Neural cell (in vitro differentiated cells): ENCODE measurements around the gene ARPC4. TPM values are rescaled to one million over a fixed set of nuclear protein-coding genes. Genes with fewer than 3 reads are reported as not detected.

Source experiments
- H2AFZ ChIP-seq: fragments of 200-600, 300-800 bp; sonication (generic), shearing (Covaris generic); 2 replicates; pipeline ENCODE4 v1.6.0; 2014; ENCODE audit warnings: low read depth, mild to moderate bottlenecking, antibody characterized with exemption, low read length, moderate library complexity
- H3F3A ChIP-seq: fragments of 200-600 bp; shearing (Covaris generic); 2 replicates; pipeline ENCODE4 v1.6.1; 2016; ENCODE audit warnings: mild to moderate bottlenecking, moderate library complexity, mixed read lengths, antibody characterized with exemption, low read length; ENCODE audit not compliant: insufficient read depth, poor library complexity, severe bottlenecking
- H3K27ac ChIP-seq: fragments of 200-600, 300-800 bp; sonication (generic), shearing (Covaris generic); 2 replicates; pipeline ENCODE4 v1.5.1; 2014; ENCODE audit warnings: mild to moderate bottlenecking, low read length, moderate library complexity
- H3K27me3 ChIP-seq: fragments of 300-800, 200-600 bp; sonication (generic), shearing (Covaris generic); 2 replicates; pipeline ENCODE4 v1.6.0; 2014; ENCODE audit warnings: mild to moderate bottlenecking, low read depth, low read length, moderate library complexity; ENCODE audit not compliant: insufficient read depth
- H3K36me3 ChIP-seq: fragments of 300-800, 200-600 bp; sonication (generic), shearing (Covaris generic); 2 replicates; pipeline ENCODE4 v1.5.1; 2014; ENCODE audit warnings: mild to moderate bottlenecking, antibody characterized with exemption, low read length, moderate library complexity; ENCODE audit not compliant: insufficient read depth
- H3K4me2 ChIP-seq: fragments of 300-800, 200-600 bp; sonication (generic), shearing (Covaris generic); 2 replicates; pipeline ENCODE4 v1.6.0; 2014; ENCODE audit warnings: mild to moderate bottlenecking, low read length
- H3K4me3 ChIP-seq: fragments of 300-800, 200-600 bp; sonication (generic), shearing (Covaris generic); 2 replicates; pipeline ENCODE4 v1.5.1; 2014; ENCODE audit warnings: mild to moderate bottlenecking, low read length, moderate library complexity
- H3K79me2 ChIP-seq: fragments of 200-600 bp; shearing (Covaris generic); replicated peaks from 2 replicates; pipeline ENCODE4 v1.6.0; 2014; ENCODE audit warnings: mild to moderate bottlenecking, low read length, moderate library complexity; ENCODE audit not compliant: insufficient read depth
- H3K9ac ChIP-seq: fragments of 300-800, 200-600 bp; sonication (generic), shearing (Covaris generic); 2 replicates; pipeline ENCODE4 v1.6.1; 2016; ENCODE audit warnings: mild to moderate bottlenecking, low read length, mixed read lengths
- H3K9me2 ChIP-seq: fragments of 200-600 bp; shearing (Covaris generic); 2 replicates; pipeline ENCODE4 v1.6.1; 2016; ENCODE audit warnings: mild to moderate bottlenecking, low read length, mixed read lengths; ENCODE audit not compliant: insufficient read depth
- H3K9me3 ChIP-seq: fragments of 200-600, 300-800 bp; sonication (generic), shearing (Covaris generic); 2 replicates; pipeline ENCODE4 v1.6.1; 2016; ENCODE audit warnings: mild to moderate bottlenecking, mixed run types, low read length, moderate library complexity, mixed read lengths
- H4K20me1 ChIP-seq: fragments of 200-600 bp; shearing (Covaris generic); 2 replicates; pipeline ENCODE4 v1.6.1; 2016; ENCODE audit warnings: mild to moderate bottlenecking, mixed run types; ENCODE audit not compliant: insufficient read depth
- EP300 ChIP-seq: fragments of 450-650 bp; conservative IDR thresholded peaks from 2 replicates; pipeline ENCODE4 v1.6.1; 2014; ENCODE audit warnings: antibody characterized with exemption, mild to moderate bottlenecking, moderate library complexity; ENCODE audit not compliant: poor library complexity, severe bottlenecking
- EZH2 ChIP-seq: fragments of 200-600, 300-800 bp; shearing (Covaris generic), sonication (generic); IDR thresholded peaks from 2 replicates; pipeline ENCODE4 v1.6.1; 2014; ENCODE audit warnings: antibody characterized with exemption, low read length, borderline replicate concordance, mild to moderate bottlenecking; ENCODE audit not compliant: insufficient read depth, poor library complexity, severe bottlenecking
- MXI1 ChIP-seq: fragments of 450-650 bp; conservative IDR thresholded peaks from 2 replicates; pipeline ENCODE4 v1.6.1; 2014; ENCODE audit warnings: antibody characterized with exemption, mild to moderate bottlenecking; ENCODE audit not compliant: poor library complexity, severe bottlenecking
- POLR2AphosphoS5 ChIP-seq: IDR thresholded peaks from 2 replicates; pipeline ENCODE4 v1.6.1; 2012
- RAD21 ChIP-seq: fragments of 450-650 bp; conservative IDR thresholded peaks from 2 replicates; pipeline ENCODE4 v1.6.1; 2014; ENCODE audit warnings: antibody characterized with exemption, mild to moderate bottlenecking, moderate library complexity
- SMC3 ChIP-seq: fragments of 450-650 bp; conservative IDR thresholded peaks from 2 replicates; pipeline ENCODE4 v1.6.1; 2014; ENCODE audit warnings: antibody characterized with exemption, mild to moderate bottlenecking, moderate library complexity; ENCODE audit not compliant: poor library complexity
- TAF1 ChIP-seq: IDR thresholded peaks from 2 replicates; pipeline ENCODE4 v1.6.1; 2012; ENCODE audit warnings: low read depth
- polyA plus RNA-seq: library from polyadenylated mRNA; depleted of rRNA; stranded (reverse); fragments of >200 nt; gene quantifications from 2 replicates; pipeline ENCODE4 v1.2.3, GENCODE V29; 2014
- TF ChIP-seq, protein P1 (sequence below): IDR thresholded peaks from 2 replicates; pipeline ENCODE4 v1.6.1; 2012; ENCODE audit warnings: borderline replicate concordance
- TF ChIP-seq, protein P2 (sequence below): fragments of 450-650 bp; IDR thresholded peaks from 2 replicates; pipeline ENCODE4 v1.5.1; 2014; ENCODE audit warnings: antibody characterized with exemption, mild to moderate bottlenecking, moderate library complexity; ENCODE audit not compliant: poor library complexity, severe bottlenecking

ARPC4 gene
- polyA plus RNA-seq, 1 donor from 2014 or later = 179 TPM

DNA sequence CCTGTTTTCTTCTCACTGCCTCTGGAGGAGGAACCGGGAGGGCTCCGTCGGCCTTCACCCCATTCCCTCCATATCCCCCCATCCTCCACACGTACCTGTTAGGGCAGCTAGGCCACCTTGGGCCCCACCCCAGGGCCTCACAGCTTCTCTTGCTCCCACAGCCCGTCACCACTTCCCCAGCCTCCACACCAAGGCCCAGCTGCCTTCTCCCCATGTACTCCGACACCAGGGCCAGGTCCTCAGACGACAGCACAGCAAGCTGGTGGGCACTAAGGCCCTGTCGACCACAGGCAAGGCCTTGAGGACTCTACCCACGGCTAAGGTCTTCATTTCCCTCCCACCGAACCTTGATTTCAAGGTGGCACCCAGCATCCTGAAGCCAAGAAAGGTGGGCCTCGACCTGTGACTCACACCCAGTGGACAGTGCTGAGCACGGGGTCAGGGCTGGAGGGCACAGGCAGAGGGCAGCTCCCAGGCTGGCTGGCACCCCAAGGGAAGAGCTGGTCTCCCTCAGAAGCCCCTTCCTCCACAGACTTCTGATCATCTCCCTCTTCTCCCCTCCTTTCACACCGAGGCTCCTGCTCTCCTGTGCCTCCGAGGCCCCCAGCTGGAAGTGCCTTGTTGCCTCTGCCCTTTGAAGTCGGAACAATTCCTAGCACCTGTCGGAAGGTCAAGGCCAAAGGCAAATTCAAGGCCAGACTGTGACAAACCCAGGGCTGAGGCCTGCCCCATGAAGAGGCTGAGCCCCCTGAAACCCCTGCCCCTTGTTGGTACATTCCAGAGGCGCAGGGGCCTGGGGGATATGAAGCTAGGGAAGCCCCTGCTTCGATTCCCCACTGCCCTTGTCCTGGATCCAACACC is 41.9 kb downstream of the ARPC4 start:
- H3K4me2 ChIP-seq = no peak overlapping the region
- no peaks in the 10 kb centered on the region for H3K36me3 ChIP-seq
- H4K20me1 ChIP-seq = no peaks in the 10 kb centered on the region
- no peak overlapping the region for H3K27ac ChIP-seq
- no peak overlapping the region for H3K9ac ChIP-seq
- no peak overlapping the region for H2AFZ ChIP-seq
- H3K27me3 ChIP-seq = no peaks in the 10 kb centered on the region
- no peaks in the 10 kb centered on the region for H3K9me3 ChIP-seq
- H3F3A ChIP-seq = no peaks in the 10 kb centered on the region
- TF ChIP-seq POLR2AphosphoS5 (no peak), RAD21 (no peak), EP300 (no peak), TAF1 (no peak), SMC3 (no peak), MXI1 (no peak), EZH2 (no peak)
- TF ChIP-seq, protein P1, sequence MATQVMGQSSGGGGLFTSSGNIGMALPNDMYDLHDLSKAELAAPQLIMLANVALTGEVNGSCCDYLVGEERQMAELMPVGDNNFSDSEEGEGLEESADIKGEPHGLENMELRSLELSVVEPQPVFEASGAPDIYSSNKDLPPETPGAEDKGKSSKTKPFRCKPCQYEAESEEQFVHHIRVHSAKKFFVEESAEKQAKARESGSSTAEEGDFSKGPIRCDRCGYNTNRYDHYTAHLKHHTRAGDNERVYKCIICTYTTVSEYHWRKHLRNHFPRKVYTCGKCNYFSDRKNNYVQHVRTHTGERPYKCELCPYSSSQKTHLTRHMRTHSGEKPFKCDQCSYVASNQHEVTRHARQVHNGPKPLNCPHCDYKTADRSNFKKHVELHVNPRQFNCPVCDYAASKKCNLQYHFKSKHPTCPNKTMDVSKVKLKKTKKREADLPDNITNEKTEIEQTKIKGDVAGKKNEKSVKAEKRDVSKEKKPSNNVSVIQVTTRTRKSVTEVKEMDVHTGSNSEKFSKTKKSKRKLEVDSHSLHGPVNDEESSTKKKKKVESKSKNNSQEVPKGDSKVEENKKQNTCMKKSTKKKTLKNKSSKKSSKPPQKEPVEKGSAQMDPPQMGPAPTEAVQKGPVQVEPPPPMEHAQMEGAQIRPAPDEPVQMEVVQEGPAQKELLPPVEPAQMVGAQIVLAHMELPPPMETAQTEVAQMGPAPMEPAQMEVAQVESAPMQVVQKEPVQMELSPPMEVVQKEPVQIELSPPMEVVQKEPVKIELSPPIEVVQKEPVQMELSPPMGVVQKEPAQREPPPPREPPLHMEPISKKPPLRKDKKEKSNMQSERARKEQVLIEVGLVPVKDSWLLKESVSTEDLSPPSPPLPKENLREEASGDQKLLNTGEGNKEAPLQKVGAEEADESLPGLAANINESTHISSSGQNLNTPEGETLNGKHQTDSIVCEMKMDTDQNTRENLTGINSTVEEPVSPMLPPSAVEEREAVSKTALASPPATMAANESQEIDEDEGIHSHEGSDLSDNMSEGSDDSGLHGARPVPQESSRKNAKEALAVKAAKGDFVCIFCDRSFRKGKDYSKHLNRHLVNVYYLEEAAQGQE = no peak
- TF ChIP-seq, protein P2, sequence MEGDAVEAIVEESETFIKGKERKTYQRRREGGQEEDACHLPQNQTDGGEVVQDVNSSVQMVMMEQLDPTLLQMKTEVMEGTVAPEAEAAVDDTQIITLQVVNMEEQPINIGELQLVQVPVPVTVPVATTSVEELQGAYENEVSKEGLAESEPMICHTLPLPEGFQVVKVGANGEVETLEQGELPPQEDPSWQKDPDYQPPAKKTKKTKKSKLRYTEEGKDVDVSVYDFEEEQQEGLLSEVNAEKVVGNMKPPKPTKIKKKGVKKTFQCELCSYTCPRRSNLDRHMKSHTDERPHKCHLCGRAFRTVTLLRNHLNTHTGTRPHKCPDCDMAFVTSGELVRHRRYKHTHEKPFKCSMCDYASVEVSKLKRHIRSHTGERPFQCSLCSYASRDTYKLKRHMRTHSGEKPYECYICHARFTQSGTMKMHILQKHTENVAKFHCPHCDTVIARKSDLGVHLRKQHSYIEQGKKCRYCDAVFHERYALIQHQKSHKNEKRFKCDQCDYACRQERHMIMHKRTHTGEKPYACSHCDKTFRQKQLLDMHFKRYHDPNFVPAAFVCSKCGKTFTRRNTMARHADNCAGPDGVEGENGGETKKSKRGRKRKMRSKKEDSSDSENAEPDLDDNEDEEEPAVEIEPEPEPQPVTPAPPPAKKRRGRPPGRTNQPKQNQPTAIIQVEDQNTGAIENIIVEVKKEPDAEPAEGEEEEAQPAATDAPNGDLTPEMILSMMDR = no peak
- H3K9me2 ChIP-seq = no peaks in the 10 kb centered on the region
- H3K4me3 ChIP-seq = no peak overlapping the region
- H3K79me2 ChIP-seq = no peaks in the 10 kb centered on the region

DNA sequence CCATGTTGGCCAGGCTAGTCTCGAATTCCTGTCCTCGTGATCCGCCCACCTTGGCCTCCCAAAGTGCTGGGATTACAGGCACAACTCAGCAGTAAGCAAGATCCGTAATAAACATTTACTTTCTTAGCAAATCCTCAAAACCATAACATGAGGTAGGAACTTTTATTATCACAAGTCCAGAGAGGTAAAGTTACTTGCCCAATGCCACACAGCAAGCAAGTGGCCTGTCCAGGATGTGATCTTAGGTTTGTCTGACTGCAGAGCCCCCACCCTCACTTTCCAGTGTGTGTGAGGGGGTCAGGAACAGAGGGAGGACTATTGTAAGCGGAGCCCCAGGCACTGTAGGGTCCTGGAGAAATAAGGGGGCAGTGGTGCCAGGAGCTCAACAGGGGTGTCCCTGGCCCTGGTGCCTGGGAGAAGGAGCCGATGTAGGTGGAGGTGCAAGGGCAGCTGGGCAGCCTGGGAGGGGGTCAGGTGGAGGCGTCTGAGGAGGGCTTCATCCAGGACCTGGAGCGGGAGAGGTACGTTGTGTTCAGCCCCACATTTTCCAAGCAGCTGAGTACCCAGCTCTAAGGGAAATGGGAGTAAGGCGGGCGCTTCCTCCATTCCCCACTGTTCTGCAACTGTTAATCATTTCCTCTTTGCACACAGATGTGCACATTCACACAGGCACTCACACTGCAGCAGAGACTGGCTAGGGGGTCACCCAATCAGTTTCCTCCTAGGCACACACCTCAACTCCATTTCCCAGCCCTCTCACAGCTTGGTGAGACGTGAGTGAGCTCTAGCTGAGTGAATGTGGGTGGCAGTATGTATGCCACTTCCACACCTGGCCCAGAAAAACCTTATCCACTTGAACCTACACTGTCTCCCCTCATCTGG is 45.1 kb downstream of the ARPC4 start:
- no peaks in the 10 kb centered on the region for H3K9me3 ChIP-seq
- H3K9ac ChIP-seq = no peak overlapping the region
- H3K4me2 ChIP-seq = no peak overlapping the region
- no peak overlapping the region for H3K4me3 ChIP-seq
- no peaks in the 10 kb centered on the region for H3K36me3 ChIP-seq
- H3K27me3 ChIP-seq = no peaks in the 10 kb centered on the region
- no peaks in the 10 kb centered on the region for H3F3A ChIP-seq
- H3K27ac ChIP-seq = no peak overlapping the region
- no peaks in the 10 kb centered on the region for H3K79me2 ChIP-seq
- no peak overlapping the region for H2AFZ ChIP-seq
- H4K20me1 ChIP-seq = no peaks in the 10 kb centered on the region
- H3K9me2 ChIP-seq = no peaks in the 10 kb centered on the region
- TF ChIP-seq, protein P2 = no peak
- TF ChIP-seq EZH2 (no peak), MXI1 (no peak), TAF1 (no peak), RAD21 (no peak), POLR2AphosphoS5 (no peak), SMC3 (no peak), EP300 (no peak)
- TF ChIP-seq, protein P1 = no peak
